ENCODE measurements around the gene JADE3.

The JADE3 gene

DNA sequence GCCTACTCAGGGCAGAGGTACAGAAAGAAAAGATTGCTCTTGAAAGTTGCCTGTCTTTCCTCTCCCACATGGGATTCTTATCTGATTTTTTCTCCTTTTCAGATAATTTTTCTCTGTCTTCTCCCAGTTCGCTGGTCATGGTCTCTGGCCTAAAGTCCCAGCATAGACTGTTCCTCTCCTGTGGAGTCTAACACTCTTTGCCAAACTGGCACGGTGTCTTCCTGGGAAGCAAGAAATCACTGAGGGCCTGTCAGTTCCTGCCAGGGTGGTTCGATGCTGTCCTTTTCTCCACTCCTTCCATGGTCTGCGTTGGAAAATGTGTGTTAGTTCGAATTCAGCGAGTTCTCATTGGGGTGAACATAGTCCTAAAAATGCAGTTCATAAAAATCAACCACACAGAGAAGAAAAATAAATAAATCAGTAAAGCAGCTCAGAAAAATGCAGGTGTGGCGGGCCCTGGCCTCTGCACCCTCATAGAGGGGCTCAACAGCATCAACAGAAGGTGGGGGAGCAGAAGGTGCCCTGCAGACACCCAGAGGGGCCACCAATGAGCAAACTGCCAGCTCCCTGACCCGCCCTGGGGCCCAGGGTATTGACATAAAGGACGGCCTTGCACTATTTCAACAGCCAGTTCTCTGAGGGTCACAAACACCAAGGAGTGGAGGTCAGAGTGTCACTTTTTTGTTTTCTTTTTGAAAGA lies 168.1 kb downstream of the JADE3 start:
- TF ChIP-seq CTCF (IDR thresholded peaks at IDR 0.05; ENCODE audit: low read depth, low read length, missing control alignments): no peak
- no peak overlapping the region for H3K4me3 ChIP-seq (ENCODE audit: low read depth, low read length)
- no peak for DNase-seq (ENCODE audit: low read depth)

DNA sequence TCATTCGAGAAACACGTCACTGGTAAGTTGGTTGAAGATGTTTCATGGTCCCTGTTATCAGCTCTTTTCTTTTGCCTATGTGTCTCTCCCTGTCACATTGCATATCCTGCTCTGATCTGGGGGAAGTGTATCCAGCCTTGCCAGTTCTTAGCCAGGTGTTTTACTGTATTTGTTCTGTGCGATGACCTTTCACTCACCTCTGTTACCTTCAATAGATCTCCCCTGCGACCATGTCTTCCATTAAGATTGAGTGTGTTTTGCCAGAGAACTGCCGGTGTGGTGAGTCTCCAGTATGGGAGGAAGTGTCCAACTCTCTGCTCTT lies 168.7 kb downstream of the JADE3 start:
- no peak overlapping the region for H3K4me3 ChIP-seq (ENCODE audit: low read depth, low read length)
- DNase-seq (ENCODE audit: low read depth): no peak
- no peak for TF ChIP-seq CTCF (IDR thresholded peaks at IDR 0.05; ENCODE audit: low read depth, low read length, missing control alignments)

DNA sequence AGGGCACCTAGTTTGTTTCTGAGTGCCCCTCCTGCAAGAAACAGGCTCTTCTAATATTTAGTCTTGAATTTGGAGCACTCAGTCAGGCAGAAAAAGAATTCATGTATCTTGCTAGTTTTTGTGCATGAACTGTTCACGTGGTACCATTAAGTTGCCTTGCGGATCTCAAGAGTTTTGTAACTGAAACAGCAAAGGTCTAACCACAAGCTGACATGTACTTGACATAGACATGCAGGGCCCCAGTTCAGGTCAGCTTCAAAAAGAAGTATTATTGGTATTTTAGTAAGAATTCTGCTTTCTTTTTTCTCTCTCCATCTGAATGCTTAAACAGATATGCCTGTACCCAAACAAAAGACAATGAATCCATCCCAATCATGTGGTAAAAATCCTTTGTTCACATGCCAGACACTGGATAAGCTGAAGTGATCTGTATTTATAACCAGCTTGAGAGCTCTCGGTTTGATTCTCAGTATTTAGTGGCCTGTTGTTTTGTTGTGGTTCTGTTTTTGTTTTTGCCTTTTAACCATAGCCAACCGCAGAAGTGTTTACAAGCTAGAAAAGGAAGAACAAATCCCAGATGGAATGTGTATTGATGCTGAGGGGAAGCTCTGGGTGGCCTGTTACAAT lies 179.0 kb downstream of the JADE3 start:
- no peak for TF ChIP-seq CTCF (IDR thresholded peaks at IDR 0.05; ENCODE audit: low read depth, low read length, missing control alignments)
- no peak for DNase-seq (ENCODE audit: low read depth)

DNA sequence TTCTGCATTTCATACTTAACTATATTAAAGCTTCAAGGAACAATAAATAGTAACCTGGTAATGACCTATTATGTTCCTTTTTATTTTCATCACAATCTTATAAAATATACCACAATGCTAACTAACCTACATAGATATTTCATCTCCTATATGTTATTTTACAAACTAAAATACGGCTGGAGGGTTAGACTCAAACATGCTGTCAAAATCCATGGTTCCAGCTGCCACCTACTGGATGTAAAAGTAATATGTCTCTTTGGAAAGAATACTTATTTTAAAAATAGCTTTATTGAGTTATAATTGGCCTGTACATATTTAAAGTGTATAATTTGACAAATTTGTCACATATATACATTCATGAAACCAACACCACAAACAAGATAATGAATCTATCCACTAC lies 181.0 kb downstream of the JADE3 start:
- no peak for DNase-seq (ENCODE audit: low read depth)
- H3K4me3 ChIP-seq (ENCODE audit: low read depth, low read length): no peak overlapping the region
- peak; percentile 21 for TF ChIP-seq CTCF (IDR thresholded peaks at IDR 0.05; ENCODE audit: low read depth, low read length, missing control alignments)

More for the DNA sequence above, 179.0 kb downstream of the JADE3 start:
- H3K4me3 ChIP-seq (ENCODE audit: low read depth, low read length): no peak overlapping the region

GRCh38 chrX:47093860-47094259 lies 181.6 kb downstream of the JADE3 start:
- TF ChIP-seq CTCF (IDR thresholded peaks at IDR 0.05; ENCODE audit: low read depth, low read length, missing control alignments): no peak
- no peak for DNase-seq (ENCODE audit: low read depth)
- H3K4me3 ChIP-seq (ENCODE audit: low read depth, low read length): no peak overlapping the region

DNA sequence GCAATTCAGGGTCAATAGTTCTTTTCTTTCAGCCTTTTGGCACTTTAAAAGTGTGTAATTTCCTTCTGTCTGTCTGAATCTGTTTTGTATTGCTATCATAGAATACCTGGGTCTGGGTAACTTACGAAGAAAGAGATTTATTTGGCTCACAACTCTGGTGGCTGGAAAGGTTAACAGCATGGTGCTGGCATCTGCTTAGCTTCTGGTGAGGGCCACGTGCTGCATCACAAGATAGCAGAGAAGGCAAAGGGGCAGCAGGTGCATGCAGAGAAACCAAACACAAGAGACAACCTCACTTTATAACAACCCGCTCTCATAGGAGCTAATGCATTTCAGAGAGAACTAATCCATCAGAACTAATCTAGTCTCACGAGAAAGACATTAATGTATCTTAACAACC lies 184.8 kb downstream of the JADE3 start:
- no peak for DNase-seq (ENCODE audit: low read depth)
- TF ChIP-seq CTCF (IDR thresholded peaks at IDR 0.05; ENCODE audit: low read depth, low read length, missing control alignments): no peak
- no peak overlapping the region for H3K4me3 ChIP-seq (ENCODE audit: low read depth, low read length)

All from GM12864 (cell line).